Neural progenitor cell (in vitro differentiated cells): Measurements from ENCODE around the gene RERG.

Source experiments
- EZH2 ChIP-seq: fragments of 200-600 bp; sonication (generic); IDR thresholded peaks from 2 replicates; pipeline ENCODE4 v1.6.1; 2017; ENCODE audit warnings: antibody characterized with exemption, mild to moderate bottlenecking, moderate library complexity
- TF ChIP-seq, protein P1 (sequence below): fragments of 200-600 bp; sonication (generic); IDR thresholded peaks from 2 replicates; pipeline ENCODE4 v1.5.1; 2017; ENCODE audit warnings: antibody characterized with exemption, mild to moderate bottlenecking

DNA sequence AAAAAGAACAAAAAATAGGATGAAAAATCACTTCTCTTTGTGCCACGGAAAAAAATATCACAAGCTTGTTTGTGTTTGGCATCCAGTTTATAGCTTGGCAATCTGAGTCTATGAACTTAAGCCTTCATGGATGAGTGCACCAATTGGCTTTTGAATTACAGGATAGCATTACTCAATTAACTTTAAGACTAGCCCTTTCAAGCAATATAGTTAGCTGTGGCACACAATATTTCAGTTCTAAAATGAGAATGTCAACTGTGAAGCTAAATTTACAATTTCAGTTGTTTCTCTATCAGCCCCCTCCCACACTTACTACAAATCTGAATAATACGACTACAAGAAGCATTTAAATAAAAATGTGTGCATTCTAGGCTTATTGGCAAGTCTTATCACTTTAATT lies 8.3 kb downstream of the RERG start:
- TF ChIP-seq, protein P1, sequence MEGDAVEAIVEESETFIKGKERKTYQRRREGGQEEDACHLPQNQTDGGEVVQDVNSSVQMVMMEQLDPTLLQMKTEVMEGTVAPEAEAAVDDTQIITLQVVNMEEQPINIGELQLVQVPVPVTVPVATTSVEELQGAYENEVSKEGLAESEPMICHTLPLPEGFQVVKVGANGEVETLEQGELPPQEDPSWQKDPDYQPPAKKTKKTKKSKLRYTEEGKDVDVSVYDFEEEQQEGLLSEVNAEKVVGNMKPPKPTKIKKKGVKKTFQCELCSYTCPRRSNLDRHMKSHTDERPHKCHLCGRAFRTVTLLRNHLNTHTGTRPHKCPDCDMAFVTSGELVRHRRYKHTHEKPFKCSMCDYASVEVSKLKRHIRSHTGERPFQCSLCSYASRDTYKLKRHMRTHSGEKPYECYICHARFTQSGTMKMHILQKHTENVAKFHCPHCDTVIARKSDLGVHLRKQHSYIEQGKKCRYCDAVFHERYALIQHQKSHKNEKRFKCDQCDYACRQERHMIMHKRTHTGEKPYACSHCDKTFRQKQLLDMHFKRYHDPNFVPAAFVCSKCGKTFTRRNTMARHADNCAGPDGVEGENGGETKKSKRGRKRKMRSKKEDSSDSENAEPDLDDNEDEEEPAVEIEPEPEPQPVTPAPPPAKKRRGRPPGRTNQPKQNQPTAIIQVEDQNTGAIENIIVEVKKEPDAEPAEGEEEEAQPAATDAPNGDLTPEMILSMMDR, result no peak
- no peak for TF ChIP-seq EZH2
